ENCODE data around the gene KY. TPM values are rescaled to one million over a fixed set of nuclear protein-coding genes. Genes with fewer than 3 reads are reported as not detected.

KY gene
- total and polyA plus RNA-seq, 4 experiments from 2014 or later = not detected

DNA sequence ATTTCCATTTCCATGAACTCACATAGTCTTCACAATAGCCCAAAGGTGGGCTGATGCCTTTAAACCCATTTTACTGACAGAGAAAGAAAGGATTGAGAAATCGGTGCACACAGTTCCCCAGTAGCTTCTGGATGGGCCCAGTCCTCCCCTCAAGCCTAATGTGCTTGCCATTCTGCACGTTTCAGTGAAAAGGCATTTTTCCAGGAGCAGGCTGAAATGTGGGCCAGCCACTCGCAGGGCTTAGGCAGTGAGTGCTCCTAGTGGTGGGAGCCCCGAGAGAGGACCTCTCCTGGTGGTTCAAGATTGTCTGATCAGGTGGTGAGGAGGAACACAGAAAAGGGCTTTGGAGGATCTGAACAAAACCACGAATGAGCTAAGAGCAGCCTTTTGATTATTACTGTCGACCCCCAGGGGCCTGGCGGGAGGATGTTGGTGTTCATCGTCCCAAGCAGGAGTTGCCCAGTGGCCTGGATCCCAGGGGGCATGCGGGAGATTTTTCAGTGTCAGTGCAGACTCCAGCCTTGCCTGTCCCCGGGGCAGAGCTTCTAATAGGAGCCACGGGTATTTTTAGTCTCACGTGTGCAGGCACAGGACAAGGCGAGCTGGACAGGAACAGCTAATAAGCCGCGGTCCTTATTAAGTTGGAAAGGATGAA, 8.7 kb upstream of the KY start:
- intact Hi-C loops (cut with micrococcal nuclease) = no loop called here

DNA sequence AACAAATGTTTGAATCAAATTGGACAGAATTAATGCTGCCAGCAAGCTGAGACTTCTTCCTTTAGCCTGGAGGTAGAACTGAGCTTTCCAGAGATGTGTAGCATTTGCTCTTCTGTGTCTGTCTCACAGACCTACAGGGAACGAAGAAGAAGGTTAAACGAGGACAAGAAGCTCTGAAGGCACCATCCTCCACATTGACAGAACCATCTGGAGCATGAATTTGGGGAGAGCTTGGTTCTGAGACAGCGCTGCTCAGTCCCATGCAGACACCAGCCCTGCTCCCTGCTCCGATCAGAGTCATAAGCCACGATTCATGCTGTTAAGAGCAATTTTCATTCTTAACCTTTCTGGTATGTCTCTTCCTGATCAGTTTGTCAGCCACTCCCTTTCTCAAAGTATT, 7.7 kb upstream of the KY start:
- CTCF ChIA-PET (ENCODE audit: partially characterized antibody) = interaction anchor here (1.1 kb wide), 1 partner anchor 58 kb away, joined by 3 read pairs; no protein-coding TSS in a partner anchor
- intact Hi-C loops (cut with micrococcal nuclease) = no loop called here
- H3K4me1 Mint-ChIP-seq = no peaks in the 10 kb centered on the region
- no peak overlapping the region for H3K4me3 Mint-ChIP-seq
- POLR2A ChIA-PET (ENCODE audit: partially characterized antibody) = no interaction called here
- Histone ChIP-seq H3K36me3 (ENCODE audit: insufficient read depth, low read length) (no peaks in the 10 kb centered on the region), H3K27ac (ENCODE audit: low read depth, low read length) (no peak overlapping the region), H3K27me3 (ENCODE audit: insufficient read depth, low read length) (no peaks in the 10 kb centered on the region), H3K4me3 (ENCODE audit: low read length in 2 of 2) (no peak overlapping the region), H3K4me1 (ENCODE audit: insufficient read depth, low read length) (no peaks in the 10 kb centered on the region), H3K9me3 (ENCODE audit: control insufficient read depth in 1 of 2, low read length in 2 of 2) (no peaks in the 10 kb centered on the region)
- no peaks in the 10 kb centered on the region for H3K36me3 Mint-ChIP-seq
- H3K27me3 Mint-ChIP-seq = peaks cover 2 to 9% of the 10 kb centered on the region in 2 donors
- H3K27ac Mint-ChIP-seq = no peak overlapping the region
- DNase-seq = no peak
- peaks cover 0 to 4% (median 0%) of the 10 kb centered on the region in 8 donors for H3K9me3 Mint-ChIP-seq

More for the DNA sequence above, 8.7 kb upstream of the KY start:
- no peaks in the 10 kb centered on the region for H3K36me3 ChIP-seq (ENCODE audit: insufficient read depth, low read length)
- Mint-ChIP-seq H3K27me3 (peaks cover 0 to 5% of the 10 kb centered on the region in 2 donors), H3K4me1 (no peaks in the 10 kb centered on the region), H3K27ac (no peak overlapping the region), H3K9me3 (peaks cover 0 to 4% (median 0%) of the 10 kb centered on the region in 8 donors), H3K4me3 (no peak overlapping the region), H3K36me3 (no peaks in the 10 kb centered on the region)
- no peak for DNase-seq
- no peaks in the 10 kb centered on the region for H3K4me1 ChIP-seq (ENCODE audit: insufficient read depth, low read length)
- CTCF ChIA-PET (ENCODE audit: partially characterized antibody) = interaction anchor here (1.1 kb wide), 1 partner anchor 59 kb away, joined by 3 read pairs; no protein-coding TSS in a partner anchor
- H3K9me3 ChIP-seq (ENCODE audit: control insufficient read depth in 1 of 2, low read length in 2 of 2) = no peaks in the 10 kb centered on the region
- no peaks in the 10 kb centered on the region for H3K27me3 ChIP-seq (ENCODE audit: insufficient read depth, low read length)
- POLR2A ChIA-PET (ENCODE audit: partially characterized antibody) = no interaction called here
- no peak overlapping the region for H3K27ac ChIP-seq (ENCODE audit: low read depth, low read length)
- no peak overlapping the region for H3K4me3 ChIP-seq (ENCODE audit: low read length in 2 of 2)

GRCh38 chr3:134656211-134656800, 5.5 kb upstream of the KY start:
- Mint-ChIP-seq H3K36me3 (no peaks in the 10 kb centered on the region), H3K4me1 (peaks cover 0 to 2% (median 0%) of the 10 kb centered on the region in 4 donors), H3K9me3 (peaks cover 0 to 2% (median 0%) of the 10 kb centered on the region in 8 donors), H3K27ac (no peak overlapping the region), H3K27me3 (peaks cover 8 to 15% of the 10 kb centered on the region in 2 donors), H3K4me3 (no peak overlapping the region)
- Histone ChIP-seq H3K9me3 (ENCODE audit: control insufficient read depth in 1 of 2, low read length in 2 of 2) (no peaks in the 10 kb centered on the region), H3K27ac (ENCODE audit: low read depth, low read length) (no peak overlapping the region), H3K4me1 (ENCODE audit: insufficient read depth, low read length) (no peaks in the 10 kb centered on the region), H3K4me3 (ENCODE audit: low read length in 2 of 2) (no peak overlapping the region), H3K27me3 (ENCODE audit: insufficient read depth, low read length) (no peaks in the 10 kb centered on the region), H3K36me3 (ENCODE audit: insufficient read depth, low read length) (no peaks in the 10 kb centered on the region)
- CTCF ChIA-PET (ENCODE audit: partially characterized antibody) = no interaction called here
- intact Hi-C loops (cut with micrococcal nuclease) = no loop called here
- POLR2A ChIA-PET (ENCODE audit: partially characterized antibody) = no interaction called here
- DNase-seq = no peak

GRCh38 chr3:134655706-134656105, 4.9 kb upstream of the KY start:
- Histone ChIP-seq H3K4me1 (ENCODE audit: insufficient read depth, low read length) (no peaks in the 10 kb centered on the region), H3K9me3 (ENCODE audit: control insufficient read depth in 1 of 2, low read length in 2 of 2) (no peaks in the 10 kb centered on the region), H3K4me3 (ENCODE audit: low read length in 2 of 2) (no peak overlapping the region), H3K36me3 (ENCODE audit: insufficient read depth, low read length) (no peaks in the 10 kb centered on the region), H3K27ac (ENCODE audit: low read depth, low read length) (no peak overlapping the region), H3K27me3 (ENCODE audit: insufficient read depth, low read length) (no peaks in the 10 kb centered on the region)
- CTCF ChIA-PET (ENCODE audit: partially characterized antibody) = no interaction called here
- Mint-ChIP-seq H3K9me3 (peaks cover 0 to 2% (median 0%) of the 10 kb centered on the region in 8 donors), H3K4me3 (peak overlapping the region in 1 of 8 donors; percentile 41), H3K4me1 (peaks cover 0 to 4% (median 0%) of the 10 kb centered on the region in 4 donors), H3K27me3 (peaks cover 10 to 12% of the 10 kb centered on the region in 2 donors), H3K27ac (no peak overlapping the region), H3K36me3 (no peaks in the 10 kb centered on the region)
- DNase-seq = no peak
- POLR2A ChIA-PET (ENCODE audit: partially characterized antibody) = no interaction called here
- intact Hi-C loops (cut with micrococcal nuclease) = no loop called here

GRCh38 chr3:134654031-134654430, 3.2 kb upstream of the KY start:
- Histone ChIP-seq H3K4me3 (ENCODE audit: low read length in 2 of 2) (no peak overlapping the region), H3K27me3 (ENCODE audit: insufficient read depth, low read length) (no peaks in the 10 kb centered on the region), H3K9me3 (ENCODE audit: control insufficient read depth in 1 of 2, low read length in 2 of 2) (no peaks in the 10 kb centered on the region), H3K4me1 (ENCODE audit: insufficient read depth, low read length) (no peaks in the 10 kb centered on the region), H3K27ac (ENCODE audit: low read depth, low read length) (no peak overlapping the region), H3K36me3 (ENCODE audit: insufficient read depth, low read length) (no peaks in the 10 kb centered on the region)
- Mint-ChIP-seq H3K36me3 (no peaks in the 10 kb centered on the region), H3K27ac (no peak overlapping the region), H3K4me3 (no peak overlapping the region), H3K9me3 (peaks cover 0 to 2% (median 0%) of the 10 kb centered on the region in 8 donors), H3K27me3 (peaks cover 12 to 16% of the 10 kb centered on the region in 2 donors), H3K4me1 (peaks cover 0 to 4% (median under 1%) of the 10 kb centered on the region in 4 donors)
- POLR2A ChIA-PET (ENCODE audit: partially characterized antibody) = no interaction called here
- DNase-seq = no peak
- CTCF ChIA-PET (ENCODE audit: partially characterized antibody) = no interaction called here
- intact Hi-C loops (cut with micrococcal nuclease) = no loop called here

DNA sequence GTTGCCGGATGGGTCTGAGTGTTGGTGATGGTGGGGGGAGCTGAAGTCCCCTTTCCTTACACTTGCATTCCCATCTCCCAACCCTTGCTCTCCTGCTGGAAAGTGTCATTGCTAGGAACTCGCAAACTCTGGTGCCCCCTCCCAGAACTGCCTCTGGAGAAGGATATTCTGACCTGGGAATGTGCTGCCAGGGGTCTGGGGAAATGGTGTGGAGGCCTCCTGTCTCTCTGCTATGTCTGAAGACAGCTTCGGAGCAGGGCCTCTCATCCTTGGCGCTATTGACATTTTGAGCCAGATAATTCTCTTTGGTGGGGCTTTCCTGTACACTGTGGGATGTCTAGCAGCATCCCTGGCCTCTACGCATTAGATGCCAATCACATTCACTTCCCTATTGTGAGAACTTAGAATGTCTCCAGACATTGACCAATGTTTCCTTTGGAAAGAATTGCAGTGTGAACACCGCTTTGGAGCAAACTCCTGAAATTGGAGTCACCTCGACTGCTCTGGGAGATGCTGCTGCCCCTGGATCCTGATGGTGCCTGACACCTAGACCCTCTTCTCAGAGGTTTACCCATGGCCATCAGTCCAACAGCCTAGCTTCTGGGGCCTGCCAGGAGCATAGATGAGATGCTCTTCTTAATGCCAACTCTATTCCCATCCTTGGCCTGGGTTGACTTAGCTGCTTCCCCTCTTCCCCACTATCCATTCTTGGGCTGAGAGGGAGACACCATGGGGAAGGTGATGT, 2.2 kb upstream of the KY start:
- POLR2A ChIA-PET (ENCODE audit: partially characterized antibody) = no interaction called here
- Mint-ChIP-seq H3K4me1 (peaks cover 0 to 4% (median under 1%) of the 10 kb centered on the region in 4 donors), H3K27ac (no peak overlapping the region), H3K9me3 (peaks cover 0 to 2% (median 0%) of the 10 kb centered on the region in 8 donors), H3K27me3 (peaks cover 12 to 16% of the 10 kb centered on the region in 2 donors), H3K4me3 (no peak overlapping the region), H3K36me3 (no peaks in the 10 kb centered on the region)
- Histone ChIP-seq H3K4me3 (ENCODE audit: low read length in 2 of 2) (no peak overlapping the region), H3K4me1 (ENCODE audit: insufficient read depth, low read length) (no peaks in the 10 kb centered on the region), H3K36me3 (ENCODE audit: insufficient read depth, low read length) (no peaks in the 10 kb centered on the region), H3K9me3 (ENCODE audit: control insufficient read depth in 1 of 2, low read length in 2 of 2) (no peaks in the 10 kb centered on the region), H3K27ac (ENCODE audit: low read depth, low read length) (no peak overlapping the region), H3K27me3 (ENCODE audit: insufficient read depth, low read length) (no peaks in the 10 kb centered on the region)
- intact Hi-C loops (cut with micrococcal nuclease) = no loop called here
- CTCF ChIA-PET (ENCODE audit: partially characterized antibody) = no interaction called here
- DNase-seq = no peak

- Mint-ChIP-seq H3K4me3 (peak overlapping the region in 1 of 8 donors; percentile 20), H3K9me3 (peaks cover 0 to 2% (median 0%) of the 10 kb centered on the region in 8 donors), H3K36me3 (no peaks in the 10 kb centered on the region), H3K27ac (no peak overlapping the region), H3K27me3 (peaks cover 12 to 16% of the 10 kb centered on the region in 2 donors), H3K4me1 (peaks cover 0 to 4% (median under 1%) of the 10 kb centered on the region in 4 donors)
- Histone ChIP-seq H3K9me3 (ENCODE audit: control insufficient read depth in 1 of 2, low read length in 2 of 2) (no peaks in the 10 kb centered on the region), H3K36me3 (ENCODE audit: insufficient read depth, low read length) (no peaks in the 10 kb centered on the region), H3K27me3 (ENCODE audit: insufficient read depth, low read length) (no peaks in the 10 kb centered on the region), H3K4me3 (ENCODE audit: low read length in 2 of 2) (no peak overlapping the region), H3K4me1 (ENCODE audit: insufficient read depth, low read length) (no peaks in the 10 kb centered on the region), H3K27ac (ENCODE audit: low read depth, low read length) (no peak overlapping the region)
- ChIA-PET POLR2A (ENCODE audit: partially characterized antibody) (no interaction called here), CTCF (ENCODE audit: partially characterized antibody) (no interaction called here)
- intact Hi-C loops (cut with micrococcal nuclease) = no loop called here
- DNase-seq = no peak
Measured at GRCh38 chr3:134652409-134652831, 1.6 kb upstream of the KY start.

Data from CD4-positive, alpha-beta memory T cell (primary cell).